ENCODE results near the gene TMEM132A. TPM values are rescaled to one million over a fixed set of nuclear protein-coding genes. Genes with fewer than 3 reads are reported as not detected.

Gene TMEM132A
- total RNA-seq, 1 donor from 2014 or later, result 6.5 TPM

- no peak for DNase-seq
- no peak for ATAC-seq (ENCODE audit: poor library complexity)
Observed at GRCh38 chr11:60916669-60917206, 7.5 kb upstream of the TMEM132A start.

GRCh38 chr11:60917267-60917666 is 7.0 kb upstream of the TMEM132A start:
- ATAC-seq (ENCODE audit: poor library complexity) (no peak), DNase-seq (no peak)
- intact Hi-C loops (cut with DNase I), result no loop called here

More at GRCh38 chr11:60916669-60917206, 7.5 kb upstream of the TMEM132A start:
- intact Hi-C loops (cut with DNase I), result no loop called here

- ATAC-seq (ENCODE audit: poor library complexity), result no peak
- no peak for DNase-seq
- intact Hi-C loops (cut with DNase I), result no loop called here
Observed at GRCh38 chr11:60918251-60918938, 5.9 kb upstream of the TMEM132A start.

DNA sequence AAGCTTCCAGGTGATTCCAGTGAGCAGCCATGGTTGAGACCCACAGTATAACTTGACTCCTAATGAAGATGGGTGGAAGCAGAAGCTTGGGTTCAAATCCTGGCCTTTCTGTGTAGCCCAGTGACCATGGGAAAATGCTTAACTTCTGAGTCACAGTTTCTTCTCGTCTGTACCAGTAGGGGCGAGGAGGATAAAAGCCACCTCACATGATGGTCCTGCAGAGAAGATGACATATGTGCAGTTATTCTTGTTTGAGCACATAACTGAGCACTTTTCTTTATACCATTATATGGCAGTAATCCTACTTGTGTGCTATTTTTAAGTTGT is 5.4 kb upstream of the TMEM132A start:
- ATAC-seq (ENCODE audit: poor library complexity) (no peak), DNase-seq (no peak)
- intact Hi-C loops (cut with DNase I), result no loop called here

- no peak for DNase-seq
- ATAC-seq (ENCODE audit: poor library complexity), result no peak
- intact Hi-C loops (cut with DNase I), result no loop called here
Observed at GRCh38 chr11:60919320-60919719, 4.9 kb upstream of the TMEM132A start.

GRCh38 chr11:60919956-60920355 is 4.3 kb upstream of the TMEM132A start:
- no peak for ATAC-seq (ENCODE audit: poor library complexity)
- intact Hi-C loops (cut with DNase I), result no loop called here
- DNase-seq, result no peak

DNA sequence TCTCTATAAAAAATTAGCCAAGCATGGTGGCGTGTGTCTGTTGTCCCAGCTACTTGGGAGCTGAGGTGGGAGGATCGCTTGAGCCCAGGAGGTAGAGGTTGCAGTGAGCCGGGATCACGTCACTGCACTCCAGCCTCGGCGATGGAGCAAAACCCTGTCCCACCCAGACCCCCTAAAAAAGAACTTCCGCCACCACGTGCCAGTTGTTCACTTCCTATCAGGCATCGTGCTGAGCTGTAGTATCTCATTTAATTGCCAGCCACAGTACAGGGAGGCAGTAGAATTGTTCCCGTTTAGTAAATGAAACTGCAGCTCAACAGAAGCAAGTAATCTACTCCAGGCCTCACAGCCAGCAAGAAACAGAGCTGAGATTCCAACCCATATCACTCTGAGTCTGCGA is 3.0 kb upstream of the TMEM132A start:
- intact Hi-C loops (cut with DNase I), result no loop called here
- DNase-seq (no peak), ATAC-seq (ENCODE audit: poor library complexity) (no peak)

DNA sequence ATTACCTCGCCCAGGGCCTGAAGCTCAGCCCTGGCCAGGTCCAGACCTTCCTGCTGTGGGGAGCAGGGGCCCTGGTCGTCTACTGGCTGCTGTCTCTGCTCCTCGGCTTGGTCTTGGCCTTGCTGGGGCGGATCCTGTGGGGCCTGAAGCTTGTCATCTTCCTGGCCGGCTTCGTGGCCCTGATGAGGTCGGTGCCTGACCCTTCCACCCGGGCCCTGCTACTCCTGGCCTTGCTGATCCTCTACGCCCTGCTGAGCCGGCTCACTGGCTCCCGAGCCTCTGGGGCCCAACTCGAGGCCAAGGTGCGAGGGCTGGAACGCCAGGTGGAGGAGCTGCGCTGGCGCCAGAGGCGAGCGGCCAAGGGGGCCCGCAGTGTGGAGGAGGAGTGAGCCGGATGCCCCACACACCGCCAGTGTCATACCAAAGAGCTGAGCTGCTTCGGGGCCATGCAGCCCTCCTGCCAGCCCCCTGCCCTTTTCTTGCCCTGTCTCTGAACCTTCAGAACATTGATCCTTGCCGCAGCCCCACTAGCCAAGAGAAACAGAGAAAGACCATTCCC is 2.4 kb upstream of the TMEM132A start:
- intact Hi-C loops (cut with DNase I), result no loop called here
- DNase-seq (no peak), ATAC-seq (ENCODE audit: poor library complexity) (no peak)

DNA sequence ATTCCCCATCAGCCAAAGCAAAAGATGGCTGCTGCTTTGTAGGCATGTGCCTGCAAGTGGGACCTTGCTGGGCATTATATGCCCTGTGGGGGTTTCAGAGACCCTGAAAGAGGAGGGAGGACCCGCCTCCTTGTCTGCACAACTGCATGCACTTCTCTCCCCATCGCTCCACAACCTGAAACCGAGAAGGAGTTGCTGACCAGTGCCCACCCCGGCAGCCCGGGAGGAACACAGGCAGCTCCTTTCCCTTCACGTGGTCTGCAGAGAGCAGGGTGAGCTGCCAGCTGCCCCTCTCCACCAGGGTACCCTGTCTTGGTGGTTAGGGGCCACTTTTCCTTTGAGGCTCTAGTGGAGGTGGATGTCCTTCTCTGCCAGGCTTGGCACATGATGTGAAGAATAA is 1.4 kb upstream of the TMEM132A start:
- intact Hi-C loops (cut with DNase I), result no loop called here
- ATAC-seq (ENCODE audit: poor library complexity), result no peak
- DNase-seq, result no peak

DNA sequence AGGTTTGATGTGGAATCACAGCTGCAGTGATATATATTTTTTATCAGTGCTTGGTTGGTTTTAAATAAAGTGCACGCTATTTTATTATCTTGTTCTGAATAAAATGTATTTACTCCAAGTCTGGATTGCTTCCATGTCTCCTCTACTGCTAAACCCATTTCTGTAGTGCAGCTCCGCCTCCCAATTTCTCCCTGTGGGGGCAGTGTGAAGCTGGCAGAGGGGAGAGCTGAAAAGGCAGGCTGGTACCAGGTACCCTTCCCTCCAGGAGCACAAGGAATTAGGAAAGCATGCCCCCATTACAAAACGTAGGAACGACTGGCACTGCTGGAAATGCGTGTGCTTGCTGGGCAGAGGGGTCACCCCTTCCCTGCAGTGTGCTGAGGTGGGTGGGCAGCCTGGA is 934 bp upstream of the TMEM132A start:
- ATAC-seq (ENCODE audit: poor library complexity) (no peak), DNase-seq (no peak)
- intact Hi-C loops (cut with DNase I), result no loop called here

GRCh38 chr11:60923800-60924109 is 505 bp upstream of the TMEM132A start:
- DNase-seq (no peak), ATAC-seq (ENCODE audit: poor library complexity) (peak; percentile 4)
- intact Hi-C loops (cut with DNase I), result no loop called here

GRCh38 chr11:60924906-60925853 is 920 bp downstream of the TMEM132A start:
- ATAC-seq (ENCODE audit: poor library complexity), result no peak
- intact Hi-C loops (cut with DNase I), result no loop called here
- no peak for DNase-seq

DNA sequence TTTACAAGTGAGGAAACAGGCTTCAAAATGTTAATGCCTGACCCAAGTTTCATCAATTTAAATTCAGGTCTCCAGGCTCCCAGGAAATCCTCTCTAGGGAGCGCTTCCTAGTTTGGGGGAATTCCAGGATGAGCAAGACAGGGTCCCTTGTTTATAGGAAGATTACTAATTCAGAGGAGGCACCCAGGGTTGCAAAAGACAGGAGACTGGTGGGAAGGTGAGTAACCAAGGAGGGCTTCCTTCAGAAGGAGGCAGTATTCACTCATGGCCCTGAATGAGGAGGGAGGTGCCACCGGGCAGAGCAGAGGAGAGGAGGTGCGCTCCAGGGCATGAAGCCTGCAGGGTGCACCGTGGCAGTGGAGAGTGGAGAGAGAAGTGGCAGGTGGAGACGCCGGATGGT is 1.6 kb downstream of the TMEM132A start:
- intact Hi-C loops (cut with DNase I), result no loop called here
- no peak for DNase-seq
- ATAC-seq (ENCODE audit: poor library complexity), result no peak

DNA sequence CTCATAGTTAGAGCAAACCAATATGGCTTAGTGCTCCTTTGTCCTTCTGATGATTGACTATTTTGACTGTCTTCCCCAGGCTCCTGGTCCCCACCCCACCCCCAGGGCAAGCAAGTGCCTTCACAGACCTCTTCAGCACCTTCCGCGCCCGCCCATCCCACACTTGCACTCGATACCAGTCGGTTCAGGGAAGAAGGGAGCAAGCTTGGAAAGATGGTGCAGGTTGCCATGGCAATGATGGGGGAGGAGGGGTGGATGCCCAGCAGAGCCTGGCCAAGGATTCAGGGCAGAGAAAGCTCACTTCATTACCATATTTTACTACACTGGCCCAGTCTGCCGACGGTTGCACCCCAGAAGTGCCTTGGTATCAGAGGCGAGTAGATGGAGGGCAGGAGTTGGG is 2.2 kb downstream of the TMEM132A start:
- ATAC-seq (ENCODE audit: poor library complexity) (no peak), DNase-seq (no peak)
- intact Hi-C loops (cut with DNase I), result no loop called here

DNA sequence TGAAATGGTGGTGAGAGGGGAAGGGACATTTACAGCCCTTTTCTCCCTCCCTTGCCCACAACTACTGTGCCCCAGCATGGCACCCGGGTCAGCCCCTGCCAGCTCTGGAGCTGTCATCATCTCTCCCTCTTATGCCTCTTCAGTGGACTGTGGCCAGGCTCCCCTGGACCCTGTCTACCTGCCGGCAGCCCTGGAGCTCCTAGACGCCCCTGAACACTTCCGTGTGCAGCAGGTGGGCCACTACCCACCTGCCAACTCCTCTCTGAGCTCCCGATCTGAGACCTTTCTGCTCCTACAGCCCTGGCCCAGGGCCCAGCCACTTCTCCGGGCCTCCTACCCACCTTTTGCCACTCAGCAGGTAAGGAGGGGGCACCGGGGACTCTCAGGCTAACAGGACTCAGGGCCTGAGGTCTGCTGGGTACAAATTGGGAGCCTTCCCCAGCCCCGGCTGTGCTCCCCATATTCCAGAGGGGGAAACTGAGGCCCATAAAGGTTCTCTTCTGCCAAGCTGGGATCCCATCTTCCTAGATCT is 2.9 kb downstream of the TMEM132A start:
- no peak for ATAC-seq (ENCODE audit: poor library complexity)
- DNase-seq, result no peak
- intact Hi-C loops (cut with DNase I), result no loop called here

DNA sequence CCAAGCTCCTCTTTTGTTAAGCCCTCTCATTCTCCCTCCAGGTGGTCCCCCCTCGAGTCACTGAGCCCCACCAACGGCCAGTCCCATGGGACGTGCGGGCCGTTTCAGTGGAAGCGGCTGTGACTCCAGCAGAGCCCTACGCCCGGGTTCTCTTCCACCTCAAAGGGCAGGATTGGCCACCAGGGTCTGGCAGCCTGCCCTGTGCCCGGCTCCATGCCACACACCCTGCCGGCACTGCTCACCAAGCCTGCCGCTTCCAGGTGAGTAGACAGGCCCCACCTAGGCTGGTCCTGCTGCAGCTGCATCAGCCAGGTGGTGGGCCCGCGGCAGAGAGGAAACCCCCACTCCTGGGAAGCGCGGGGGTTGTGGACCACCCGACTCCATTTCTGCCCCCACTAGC is 3.3 kb downstream of the TMEM132A start:
- intact Hi-C loops (cut with DNase I), result no loop called here
- ATAC-seq (ENCODE audit: poor library complexity) (no peak), DNase-seq (no peak)

DNA sequence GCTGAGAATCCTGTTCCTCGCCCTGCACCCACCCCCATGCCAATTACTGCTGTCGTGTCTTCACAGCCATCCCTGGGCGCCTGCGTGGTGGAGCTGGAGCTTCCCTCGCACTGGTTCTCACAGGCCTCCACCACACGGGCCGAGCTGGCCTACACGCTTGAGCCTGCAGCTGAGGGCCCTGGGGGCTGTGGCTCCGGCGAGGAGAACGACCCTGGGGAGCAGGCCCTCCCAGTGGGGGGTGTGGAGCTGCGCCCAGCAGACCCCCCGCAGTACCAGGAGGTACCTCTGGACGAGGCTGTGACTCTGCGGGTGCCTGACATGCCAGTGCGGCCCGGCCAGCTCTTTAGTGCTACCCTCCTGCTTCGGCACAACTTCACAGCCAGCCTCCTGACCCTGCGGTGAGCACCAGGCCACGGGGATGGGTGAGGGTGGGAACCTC is 4.3 kb downstream of the TMEM132A start:
- ATAC-seq (ENCODE audit: poor library complexity), result no peak
- DNase-seq, result no peak
- intact Hi-C loops (cut with DNase I), result no loop called here

DNA sequence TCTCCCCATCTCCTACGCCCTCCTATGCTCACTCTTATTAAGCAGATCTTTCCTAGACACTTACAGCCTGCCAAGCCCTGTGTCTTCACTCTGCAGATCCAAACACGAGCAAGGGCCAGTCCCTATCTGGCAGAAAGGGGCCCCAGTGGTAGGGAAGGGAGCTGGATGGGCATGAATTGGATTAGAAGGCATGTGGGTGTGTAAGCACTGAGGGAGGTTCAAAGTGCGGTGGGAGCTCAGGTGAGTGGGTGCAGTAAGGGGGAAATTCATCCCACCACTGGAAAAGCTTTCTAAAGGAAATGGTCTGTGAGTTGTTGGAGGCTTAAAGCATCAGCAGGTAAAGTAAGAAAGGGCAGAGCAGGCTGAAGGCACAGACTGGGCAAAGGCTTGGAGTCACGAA is 5.5 kb downstream of the TMEM132A start:
- DNase-seq, result no peak
- ATAC-seq (ENCODE audit: poor library complexity), result no peak
- intact Hi-C loops (cut with DNase I), result no loop called here

DNA sequence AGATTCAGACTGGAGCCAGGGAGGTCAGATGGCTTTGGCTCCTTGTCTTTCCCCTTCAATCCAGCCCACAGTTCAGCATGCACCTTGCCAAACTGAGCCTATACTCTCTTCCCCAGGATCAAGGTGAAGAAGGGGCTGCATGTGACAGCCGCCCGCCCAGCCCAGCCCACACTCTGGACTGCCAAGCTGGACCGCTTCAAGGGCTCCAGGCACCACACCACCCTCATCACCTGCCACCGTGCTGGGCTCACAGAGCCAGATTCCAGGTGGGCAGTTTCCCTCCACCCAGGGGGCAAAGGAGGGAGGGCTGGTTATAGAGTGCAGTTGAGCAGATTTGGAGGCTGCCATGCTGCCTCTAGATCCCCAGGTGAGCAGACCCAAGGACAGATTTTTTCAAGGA is 6.1 kb downstream of the TMEM132A start:
- ATAC-seq (ENCODE audit: poor library complexity) (no peak), DNase-seq (no peak)
- intact Hi-C loops (cut with DNase I), result no loop called here

DNA sequence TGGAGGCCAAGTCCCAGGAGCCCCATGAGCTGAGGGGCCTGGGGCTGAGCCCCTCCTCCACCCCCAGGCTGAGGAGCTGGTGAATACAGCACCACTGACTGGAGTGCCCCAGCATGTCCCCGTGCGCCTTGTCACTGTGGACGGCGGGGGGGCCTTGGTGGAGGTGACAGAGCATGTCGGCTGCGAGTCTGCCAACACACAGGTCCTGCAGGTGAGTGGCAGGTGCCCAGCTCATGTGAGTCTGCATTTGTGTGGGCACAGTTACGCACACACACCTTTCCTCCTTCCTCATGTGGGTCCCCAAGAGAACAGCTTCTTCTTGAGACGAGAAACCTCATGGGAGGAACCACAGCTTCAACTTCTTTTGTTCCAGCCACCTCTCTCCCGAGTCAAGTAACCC is 7.7 kb downstream of the TMEM132A start:
- intact Hi-C loops (cut with DNase I), result no loop called here
- ATAC-seq (ENCODE audit: poor library complexity), result no peak
- DNase-seq, result no peak
